Ureter (tissue), 1 donor: ENCODE measurements around the gene ENPP4. TPM values are rescaled to one million over a fixed set of nuclear protein-coding genes. Genes with fewer than 3 reads are reported as not detected.
"Not testable (repeated sequence)": the region's sequence is repeated elsewhere in the genome, so short reads cannot be mapped to it uniquely, and the experiment has no call there.

ENCODE experiments used
- DNase-seq: peaks from one replicate; pipeline ENCODE4 v3.0.0-alpha.2; 2020; ENCODE audit warnings: low spot score
- total RNA-seq: library from RNA; stranded (reverse); gene quantifications from one replicate; pipeline ENCODE4 v1.2.4, GENCODE V29; 2023
- donor health status: DM: yes; HTN: yes; CAD: no.

The ENPP4 gene
- total RNA-seq, 1 donor from 2014 or later = 14.6 TPM

DNA sequence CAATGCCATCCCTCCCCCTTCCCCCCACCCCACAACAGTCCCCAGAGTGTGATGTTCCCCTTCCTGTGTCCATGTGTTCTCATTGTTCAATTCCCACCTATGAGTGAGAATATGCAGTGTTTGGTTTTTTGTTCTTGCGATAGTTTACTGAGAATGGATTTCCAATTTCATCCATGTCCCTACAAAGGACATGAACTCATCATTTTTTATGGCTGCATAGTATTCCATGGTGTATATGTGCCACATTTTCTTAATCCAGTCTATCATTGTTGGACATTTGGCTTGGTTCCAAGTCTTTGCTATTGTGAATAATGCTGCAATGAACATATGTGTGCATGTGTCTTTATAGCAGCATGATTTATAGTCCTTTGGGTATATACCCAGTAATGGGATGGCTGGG, 1.5 kb downstream of the ENPP4 start:
- not testable (repeated sequence) for DNase-seq

DNA sequence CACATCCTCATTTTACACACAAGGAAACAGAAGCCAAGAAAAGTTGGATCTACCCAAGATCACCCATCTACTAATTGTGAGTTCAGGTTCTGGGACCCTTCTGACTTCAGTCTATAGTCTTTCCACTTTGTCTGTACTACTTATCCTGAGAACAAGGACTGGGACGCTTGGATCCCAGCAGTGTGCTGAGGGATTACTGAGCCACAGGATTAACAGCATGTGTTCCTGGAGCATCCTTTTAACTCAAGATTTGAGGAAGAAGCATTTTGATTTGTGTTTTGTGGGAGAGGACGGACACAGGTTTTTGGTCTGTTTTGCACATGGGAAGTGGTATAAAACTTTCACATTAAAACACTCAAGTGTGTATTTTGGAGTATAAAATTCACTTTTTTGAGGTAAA, 4.4 kb downstream of the ENPP4 start:
- no peak for DNase-seq

DNA sequence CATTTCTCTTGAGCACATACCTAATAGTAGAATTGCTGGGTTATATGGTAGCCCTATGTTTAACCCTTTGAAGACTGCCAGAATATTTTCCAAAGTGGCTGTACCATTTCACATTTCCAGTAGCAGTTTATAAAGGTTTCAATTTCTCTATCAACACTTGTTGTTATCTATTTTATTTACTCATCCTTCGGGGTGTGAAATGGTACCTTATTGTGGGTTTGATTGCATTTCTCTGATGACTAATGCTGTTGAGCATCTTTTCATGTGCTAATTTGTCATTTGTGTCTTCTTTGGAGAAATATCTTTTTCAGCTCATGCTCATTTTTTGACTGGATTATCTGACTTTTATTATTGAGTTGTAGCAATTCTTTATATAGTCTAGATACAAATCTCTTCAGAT, 5.4 kb downstream of the ENPP4 start:
- DNase-seq = no peak

DNA sequence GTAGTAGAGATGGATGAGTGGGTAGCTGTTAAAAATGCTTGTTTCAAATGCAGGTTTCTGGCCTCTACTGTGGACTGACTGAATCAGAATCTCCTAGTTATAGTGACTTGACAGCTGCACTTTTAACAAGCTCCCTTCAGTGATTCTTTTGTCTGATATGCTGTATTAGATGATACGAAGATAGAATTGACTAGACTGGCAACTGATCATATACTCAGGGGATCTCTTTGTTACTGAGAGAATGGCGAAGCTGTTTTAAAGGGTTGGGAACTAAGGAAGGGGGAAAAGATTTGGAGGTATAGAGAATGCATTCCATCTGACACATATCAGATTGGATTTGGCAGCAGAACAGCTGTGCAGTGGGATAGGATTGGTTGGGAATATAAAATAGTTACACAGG, 7.0 kb downstream of the ENPP4 start:
- DNase-seq = no peak

DNA sequence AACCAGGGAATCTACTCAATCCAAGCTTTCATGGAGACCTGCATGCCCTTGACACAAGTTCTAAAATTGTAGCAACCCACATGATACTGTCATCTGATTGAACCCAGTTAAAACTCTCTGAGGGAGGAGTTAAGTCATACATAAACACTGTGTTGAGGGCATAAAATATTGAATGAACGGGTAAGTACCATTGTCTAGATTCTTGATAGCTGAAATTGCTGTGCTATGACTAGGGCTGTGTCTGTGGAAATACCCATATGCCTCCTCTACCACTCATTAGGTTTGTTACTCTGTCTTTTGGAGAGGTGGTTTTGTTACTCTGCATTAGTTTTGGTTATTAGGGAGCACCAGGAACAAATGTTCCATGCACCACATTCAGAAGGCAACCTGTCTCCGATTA, 7.6 kb downstream of the ENPP4 start:
- no peak for DNase-seq

DNA sequence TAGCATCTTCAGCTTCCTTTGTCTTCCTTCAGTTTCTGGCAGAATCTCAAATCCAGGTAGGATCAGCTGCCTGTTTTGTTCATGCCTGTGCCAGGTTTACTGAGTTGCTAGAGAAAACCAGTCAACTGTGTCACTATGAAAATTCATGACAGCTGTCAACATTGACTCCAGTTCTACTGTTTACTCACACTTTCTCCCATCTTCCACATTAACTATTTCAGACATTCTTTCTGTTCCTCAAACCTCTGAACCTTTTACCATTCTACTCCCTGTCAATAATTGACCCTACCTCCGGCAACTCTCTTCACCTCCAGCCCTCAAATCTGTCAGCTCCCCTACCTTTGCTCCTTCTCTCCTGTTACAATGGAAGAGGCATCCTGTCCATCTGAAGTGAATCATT, 8.5 kb downstream of the ENPP4 start:
- no peak for DNase-seq

DNA sequence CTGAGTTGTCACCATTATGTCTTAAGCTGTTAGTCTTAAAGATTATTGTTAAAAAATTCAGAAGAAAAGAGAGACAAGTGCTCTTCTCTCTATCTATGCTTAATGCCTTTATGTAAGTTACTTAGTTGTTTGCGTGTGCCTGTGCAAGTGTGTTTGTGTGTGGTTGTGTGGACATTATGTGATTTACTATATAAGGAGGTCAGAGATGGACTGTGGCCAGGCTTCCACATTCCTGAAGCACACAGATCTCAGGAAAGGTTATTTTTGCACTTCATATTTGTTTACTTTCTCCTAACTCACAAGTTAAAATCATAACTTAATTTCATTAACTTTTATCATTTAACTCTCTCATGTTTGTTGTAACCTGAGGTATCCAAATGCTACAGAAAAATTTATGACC, 14.5 kb downstream of the ENPP4 start:
- DNase-seq = no peak

DNA sequence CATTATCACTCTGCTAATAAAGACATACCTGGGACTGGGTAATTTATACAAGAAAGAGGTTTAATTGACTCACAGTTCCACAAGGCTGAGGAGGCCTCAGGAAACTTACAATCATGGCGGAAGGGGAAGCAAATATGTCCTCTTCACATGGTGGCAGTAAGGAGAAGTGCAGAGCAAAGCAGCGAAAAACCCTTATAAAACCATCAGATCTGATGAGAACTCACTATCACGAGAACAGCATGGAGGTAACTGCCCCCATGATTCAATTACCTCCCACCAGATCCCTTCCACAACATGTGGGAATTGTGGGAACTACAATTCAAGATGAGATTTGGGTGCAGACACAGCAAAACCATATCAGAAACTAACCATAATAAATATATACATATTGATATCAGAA, 19.3 kb downstream of the ENPP4 start:
- not testable (repeated sequence) for DNase-seq

DNA sequence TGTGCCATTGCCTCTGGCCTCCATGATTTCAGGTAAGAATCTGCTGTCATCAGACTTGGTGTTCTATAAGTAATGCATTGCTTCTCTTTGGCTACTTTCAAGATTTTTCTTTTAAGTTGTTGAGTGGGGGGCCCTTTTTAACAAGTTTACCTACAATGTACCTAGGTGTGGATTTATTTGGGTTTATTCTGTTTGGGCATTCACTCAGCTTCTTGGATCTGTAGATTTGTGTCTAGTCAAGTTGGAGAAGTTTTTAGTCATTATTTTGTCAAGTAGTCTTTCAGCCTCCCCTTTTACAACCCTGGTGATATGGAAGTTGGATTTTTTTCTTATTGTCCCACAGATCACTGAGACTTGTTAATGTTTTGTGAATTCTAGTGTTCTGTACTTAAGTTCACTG, 26.9 kb downstream of the ENPP4 start:
- no peak for DNase-seq

DNA sequence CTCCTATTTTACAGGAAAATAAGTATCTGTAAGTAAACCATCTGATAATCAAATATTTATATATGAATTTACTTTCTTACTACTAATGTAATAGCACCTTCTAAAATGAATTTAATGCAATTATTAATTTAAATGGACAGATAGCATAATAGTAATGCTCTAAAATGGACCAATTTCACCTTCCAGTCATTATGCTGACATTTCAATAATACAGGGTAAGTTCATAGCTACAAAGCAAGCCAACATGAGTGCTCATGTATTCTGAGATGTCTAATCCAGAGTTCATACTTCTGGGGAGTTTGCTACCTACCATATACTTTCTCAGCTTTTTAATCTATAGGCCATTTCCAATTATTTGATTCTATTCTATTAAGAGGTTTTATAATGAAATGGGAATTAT, 29.4 kb downstream of the ENPP4 start:
- no peak for DNase-seq

DNA sequence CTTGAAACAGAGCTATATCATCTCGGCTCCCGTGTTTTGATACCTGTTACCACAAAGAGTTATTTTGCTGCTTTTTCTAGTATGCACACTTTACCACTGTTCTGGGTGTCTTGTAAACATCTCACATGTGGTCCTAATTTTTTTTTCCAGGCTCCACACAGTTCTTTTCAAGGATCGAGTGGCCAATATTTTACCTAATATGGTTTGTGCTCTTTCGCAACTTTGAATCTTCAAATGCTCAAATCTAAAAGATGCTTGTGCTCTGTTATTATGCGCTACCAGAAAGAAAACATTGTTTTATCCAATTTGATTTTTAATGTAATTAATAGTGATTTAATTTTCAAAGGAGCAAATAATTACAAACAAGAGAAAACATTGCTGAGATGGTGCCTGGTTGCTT, 30.3 kb downstream of the ENPP4 start:
- no peak for DNase-seq

DNA sequence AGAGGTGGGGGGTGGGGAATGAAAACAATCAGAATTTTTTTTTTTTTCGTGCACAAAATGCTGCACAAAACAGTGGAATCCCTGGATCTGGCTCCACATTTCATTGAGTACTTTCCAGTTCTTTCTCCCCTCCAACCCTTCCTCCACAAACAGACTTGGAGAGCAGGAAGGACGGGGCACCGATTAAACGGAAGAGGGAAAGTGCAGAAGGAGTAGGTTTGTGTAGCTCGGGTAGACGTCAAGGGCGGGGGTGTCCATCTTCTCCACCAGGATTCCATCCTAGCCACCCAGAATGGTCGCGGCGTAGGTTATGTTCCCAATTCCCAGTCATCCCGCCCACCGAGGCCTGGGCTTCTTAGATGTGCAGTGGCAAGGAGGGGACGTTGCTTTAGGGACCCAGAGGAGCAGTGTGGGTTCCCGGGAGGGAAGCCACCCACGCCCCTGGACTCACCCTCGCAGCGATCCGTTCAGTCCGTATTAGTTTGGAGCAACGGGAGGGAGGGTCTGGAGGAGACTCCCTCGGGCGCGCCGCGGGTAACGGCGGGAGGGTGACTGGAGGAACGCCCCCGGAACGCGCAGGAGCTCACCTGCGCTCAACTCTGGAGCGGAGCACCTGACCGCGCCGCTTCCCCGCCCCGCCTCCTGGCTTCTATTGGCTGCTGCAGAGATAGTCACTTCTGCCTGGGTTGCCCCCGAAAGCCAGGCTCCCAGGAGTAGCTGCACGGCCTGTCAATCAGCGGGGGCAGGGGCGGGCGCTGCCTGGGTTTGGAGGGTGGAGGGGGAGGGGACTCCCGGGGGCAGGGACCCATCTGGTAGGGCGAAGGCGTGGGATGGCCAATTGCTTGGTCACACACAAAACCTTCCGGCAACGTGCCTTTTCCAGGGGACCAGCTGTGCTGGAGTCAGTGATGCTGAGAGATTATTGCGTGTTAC, 40.8 kb downstream of the ENPP4 start, which contains the start of gene ENPP5:
ENPP5 (minus strand) TSS at position 624 of the 933 bp plus-strand sequence. CDS start 2,718 bp downstream, outside the sequence.
- peak; percentile 88 for DNase-seq

DNA sequence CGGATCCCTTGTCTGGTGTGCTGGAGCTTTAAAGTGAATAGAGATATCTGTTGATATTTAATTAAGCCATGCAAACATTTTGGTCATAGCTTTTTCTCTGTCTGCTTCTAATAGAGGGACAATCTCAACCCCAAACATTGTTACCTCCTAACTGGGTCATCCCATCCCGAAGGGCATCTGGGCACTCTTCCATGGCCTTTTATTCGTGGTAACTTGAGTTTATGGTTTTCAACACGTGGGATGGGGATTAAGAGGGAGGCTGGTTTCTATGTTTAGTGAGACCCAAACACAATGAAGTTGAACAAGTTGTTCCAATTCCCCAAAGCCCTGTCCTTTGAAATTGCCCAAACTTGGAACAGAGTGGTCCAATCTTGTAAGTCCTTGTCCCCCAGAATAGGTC, 42.4 kb downstream of the ENPP4 start:
- no peak for DNase-seq

DNA sequence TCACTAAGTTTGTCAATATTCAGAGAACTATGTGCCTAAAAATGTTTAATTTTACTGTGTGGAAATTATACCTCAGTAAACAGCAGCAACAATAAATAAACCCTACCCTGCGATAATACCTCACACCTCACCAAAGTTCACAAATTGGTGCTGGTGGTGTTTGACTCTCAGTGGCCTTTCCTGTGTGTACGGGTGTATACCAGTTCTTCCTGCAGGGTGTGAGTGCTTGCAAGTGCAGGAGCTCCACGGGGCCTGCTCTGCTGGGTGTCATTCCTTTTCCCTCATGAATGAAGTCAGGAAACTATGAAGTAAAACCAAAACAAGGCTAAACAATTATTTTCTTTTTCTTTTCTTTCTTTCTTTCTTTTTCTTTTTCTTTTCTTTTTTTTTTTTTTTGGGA, 45.1 kb downstream of the ENPP4 start:
- no peak for DNase-seq

DNA sequence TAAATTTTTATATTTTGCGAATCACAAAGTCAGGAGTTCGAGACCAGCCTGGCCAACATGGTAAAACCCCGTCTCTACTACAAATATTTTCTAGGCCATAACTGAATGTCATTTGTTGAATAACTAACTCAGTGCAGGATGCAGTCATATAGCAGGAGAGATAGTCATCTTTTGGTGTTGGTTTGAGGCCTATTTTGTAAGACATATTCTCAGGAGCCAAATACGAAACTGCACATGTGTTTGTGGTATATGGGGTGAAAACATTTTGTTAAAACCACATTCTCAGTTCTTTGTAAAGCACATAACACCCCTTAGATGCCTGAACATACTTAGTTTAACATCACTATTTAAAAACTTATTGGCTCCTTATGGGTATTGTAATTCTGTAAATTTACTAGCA, 45.7 kb downstream of the ENPP4 start:
- DNase-seq = no peak

DNA sequence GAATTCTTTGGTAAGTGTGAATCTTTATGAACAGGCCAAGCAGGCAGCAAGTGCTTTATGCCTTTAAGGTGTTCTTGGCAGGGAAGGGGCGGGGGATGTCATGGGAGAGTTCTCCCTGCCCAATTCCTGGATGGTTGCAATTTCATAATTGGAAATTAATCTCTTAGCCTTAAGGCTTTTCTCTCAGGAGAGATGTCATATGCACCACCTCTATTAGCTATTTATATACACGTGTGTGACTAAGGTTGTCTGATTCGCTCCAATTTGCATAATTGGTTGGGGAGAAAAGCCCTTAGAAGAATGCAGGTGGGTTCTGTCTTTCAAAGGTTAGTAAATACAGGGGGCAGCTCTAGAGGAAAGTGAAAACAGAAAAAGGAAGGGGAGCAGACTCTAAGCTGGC, 46.2 kb downstream of the ENPP4 start:
- DNase-seq = no peak

DNA sequence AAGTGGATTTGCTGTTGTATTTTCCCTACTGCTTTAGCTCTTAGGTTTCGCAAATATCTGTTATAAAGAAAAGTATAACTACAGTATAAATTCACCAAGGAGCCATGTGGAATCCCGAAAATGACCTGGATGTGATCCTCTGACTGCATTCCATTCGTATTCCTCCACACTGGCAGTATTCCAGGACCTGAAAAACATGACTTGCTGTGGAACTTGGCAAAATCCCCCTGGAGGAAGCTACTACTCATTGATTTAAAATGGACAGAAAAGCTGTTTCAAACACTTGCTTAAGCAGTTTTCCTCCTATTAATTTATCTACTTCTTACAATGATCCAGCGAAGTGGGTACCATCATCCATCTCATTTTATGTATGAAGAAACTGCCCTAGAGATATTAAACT, 54.3 kb downstream of the ENPP4 start:
- DNase-seq = no peak

DNA sequence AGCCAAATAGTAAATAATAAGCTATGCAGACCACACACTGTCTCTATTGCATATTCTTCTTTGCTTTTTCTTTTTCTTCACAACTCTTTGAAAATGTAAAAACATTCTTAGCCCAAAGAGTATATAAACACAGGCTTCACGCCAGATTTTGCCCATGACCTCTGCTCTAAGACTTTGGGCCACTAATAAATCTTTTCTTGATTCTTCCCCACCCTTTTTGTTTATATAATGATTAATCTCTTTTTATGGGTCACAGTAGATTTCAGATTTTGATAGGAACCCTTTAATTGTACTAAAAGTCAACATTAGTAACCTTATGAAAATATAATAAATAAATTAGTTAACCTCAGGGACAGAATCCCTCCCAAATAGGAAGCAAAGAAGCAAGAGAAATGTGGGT, 56.8 kb downstream of the ENPP4 start:
- no peak for DNase-seq

DNA sequence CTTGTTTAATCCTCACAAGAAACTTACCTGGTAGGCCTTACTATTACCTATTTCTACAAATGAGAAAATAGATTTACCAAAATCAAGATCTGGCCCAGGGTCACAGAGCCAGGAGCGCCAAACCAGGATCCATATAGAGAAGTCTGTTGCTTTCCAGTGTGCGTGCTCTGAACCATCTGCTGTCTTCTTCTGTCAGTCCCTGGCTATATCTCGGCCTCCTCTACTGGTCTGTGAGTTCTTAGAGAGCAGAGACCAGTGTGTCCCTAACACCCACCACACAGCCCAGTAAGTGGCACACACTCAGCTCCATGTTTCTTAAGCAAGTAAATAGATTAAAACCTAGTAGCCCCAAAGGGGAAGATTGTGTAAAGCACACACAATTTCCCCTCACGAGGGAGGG, 59.9 kb downstream of the ENPP4 start:
- no peak for DNase-seq

DNA sequence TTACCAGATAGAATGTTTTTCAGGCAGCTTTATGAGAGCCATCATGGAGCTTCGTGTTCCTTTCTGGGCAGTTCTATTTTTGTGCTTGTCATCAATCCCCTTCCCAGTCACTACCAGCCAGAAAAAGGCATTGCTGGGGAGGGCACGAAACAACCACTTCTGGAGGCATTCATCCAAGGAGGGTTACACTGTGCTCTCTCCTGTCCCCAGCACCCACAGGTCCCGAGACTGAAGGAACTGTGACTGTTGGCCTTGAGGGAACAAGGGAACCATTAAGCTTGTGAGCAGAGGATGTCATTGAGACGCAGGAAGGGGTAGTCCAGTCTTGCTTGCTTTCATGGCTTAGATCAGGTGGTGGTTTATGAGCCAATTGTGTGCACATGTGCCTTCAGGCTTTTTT, 61.1 kb downstream of the ENPP4 start:
- no peak for DNase-seq

DNA sequence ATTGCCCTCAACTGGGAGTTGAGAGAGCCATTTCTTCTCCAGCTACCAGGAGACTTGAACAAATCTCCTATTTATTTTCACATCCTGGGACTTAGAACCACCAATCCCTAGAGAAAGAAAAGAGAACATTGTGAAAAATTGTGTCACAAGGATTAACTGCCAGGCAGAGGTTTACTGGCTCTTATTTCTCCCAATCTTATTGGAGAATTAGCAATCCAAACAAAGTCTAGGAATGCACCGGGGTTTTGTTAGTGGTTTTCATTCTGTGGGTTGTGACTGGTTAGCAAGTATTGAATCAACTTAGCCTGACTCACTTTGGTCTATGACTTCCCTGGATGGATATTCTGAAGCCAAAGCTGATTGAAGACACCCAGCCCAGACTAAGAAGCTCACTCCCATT, 62.2 kb downstream of the ENPP4 start:
- DNase-seq = no peak
